Measurements from ENCODE around the gene KLHL22.
"Not testable (repeated sequence)": the region's sequence is repeated elsewhere in the genome, so short reads cannot be mapped to it uniquely, and the experiment has no call there.

Gene KLHL22

DNA sequence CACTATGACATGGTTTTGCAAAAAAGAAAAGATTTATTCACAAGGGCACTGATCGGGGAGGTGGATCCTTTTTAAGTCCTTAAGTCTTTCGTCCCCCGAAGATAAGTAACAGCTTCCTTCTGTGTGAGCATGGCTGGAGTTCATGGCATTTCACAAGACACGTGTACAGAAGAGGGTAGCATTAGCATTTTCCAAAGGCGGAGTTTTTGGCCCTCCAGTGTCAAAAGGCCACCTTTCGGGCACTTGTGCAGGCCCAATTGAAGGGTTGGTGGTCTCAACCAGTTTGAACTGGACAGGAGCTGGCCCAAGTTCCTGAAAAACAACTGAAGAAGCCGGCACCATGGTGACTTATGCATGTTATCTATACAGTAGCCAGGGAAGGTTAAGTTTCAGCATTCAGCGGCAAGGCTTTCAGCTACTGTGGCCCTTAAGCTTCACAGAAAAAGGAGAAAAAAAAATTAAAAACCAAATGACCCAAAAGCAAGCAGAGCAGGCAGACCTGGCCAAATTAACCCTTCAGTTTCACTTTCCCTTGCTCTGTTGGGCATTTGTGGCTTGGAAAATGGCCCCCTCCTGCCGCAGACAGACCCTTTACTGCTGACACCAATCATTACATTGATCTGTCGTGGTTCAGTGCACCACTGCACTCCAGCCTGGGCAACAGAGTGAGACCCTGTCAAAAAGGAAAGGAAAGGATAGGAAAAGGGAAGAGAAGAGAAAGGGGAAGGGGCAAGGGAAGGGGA, 83.0 kb downstream of the KLHL22 start:
- Histone ChIP-seq H3K79me2 (ENCODE audit: insufficient read depth, low read length) (no peaks in the 10 kb centered on the region), H2AFZ (ENCODE audit: low read length) (no peak overlapping the region), H3K27ac (ENCODE audit: low read depth, low read length, poor library complexity, severe bottlenecking) (no peak overlapping the region), H3K4me2 (ENCODE audit: low read length) (no peak overlapping the region), H3K4me1 (ENCODE audit: insufficient read depth, low read length, severe bottlenecking) (no peaks in the 10 kb centered on the region), H3K27me3 (ENCODE audit: insufficient read depth, low read length) (peaks cover 5% of the 10 kb centered on the region; the same call in 1 of the 2 replicates), H3F3A (ENCODE audit: insufficient read depth, low read length) (no peaks in the 10 kb centered on the region), H3K36me3 (ENCODE audit: insufficient read depth, low read length) (no peaks in the 10 kb centered on the region), H3K9me2 (ENCODE audit: low read depth, low read length) (no peaks in the 10 kb centered on the region), H3K9ac (ENCODE audit: low read length) (no peak overlapping the region), H3K9me3 (ENCODE audit: low read length) (no peaks in the 10 kb centered on the region), H3K4me3 (ENCODE audit: low read depth, low read length, poor library complexity, severe bottlenecking) (no peak overlapping the region), H4K20me1 (ENCODE audit: insufficient read depth, low read length) (no peaks in the 10 kb centered on the region)
- no peak for TF ChIP-seq EZH2 (IDR thresholded peaks at IDR 0.05; ENCODE audit: borderline replicate concordance, low read length)
- TF ChIP-seq, protein P1, sequence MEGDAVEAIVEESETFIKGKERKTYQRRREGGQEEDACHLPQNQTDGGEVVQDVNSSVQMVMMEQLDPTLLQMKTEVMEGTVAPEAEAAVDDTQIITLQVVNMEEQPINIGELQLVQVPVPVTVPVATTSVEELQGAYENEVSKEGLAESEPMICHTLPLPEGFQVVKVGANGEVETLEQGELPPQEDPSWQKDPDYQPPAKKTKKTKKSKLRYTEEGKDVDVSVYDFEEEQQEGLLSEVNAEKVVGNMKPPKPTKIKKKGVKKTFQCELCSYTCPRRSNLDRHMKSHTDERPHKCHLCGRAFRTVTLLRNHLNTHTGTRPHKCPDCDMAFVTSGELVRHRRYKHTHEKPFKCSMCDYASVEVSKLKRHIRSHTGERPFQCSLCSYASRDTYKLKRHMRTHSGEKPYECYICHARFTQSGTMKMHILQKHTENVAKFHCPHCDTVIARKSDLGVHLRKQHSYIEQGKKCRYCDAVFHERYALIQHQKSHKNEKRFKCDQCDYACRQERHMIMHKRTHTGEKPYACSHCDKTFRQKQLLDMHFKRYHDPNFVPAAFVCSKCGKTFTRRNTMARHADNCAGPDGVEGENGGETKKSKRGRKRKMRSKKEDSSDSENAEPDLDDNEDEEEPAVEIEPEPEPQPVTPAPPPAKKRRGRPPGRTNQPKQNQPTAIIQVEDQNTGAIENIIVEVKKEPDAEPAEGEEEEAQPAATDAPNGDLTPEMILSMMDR (IDR thresholded peaks at IDR 0.05; ENCODE audit: low read length), result no peak

DNA sequence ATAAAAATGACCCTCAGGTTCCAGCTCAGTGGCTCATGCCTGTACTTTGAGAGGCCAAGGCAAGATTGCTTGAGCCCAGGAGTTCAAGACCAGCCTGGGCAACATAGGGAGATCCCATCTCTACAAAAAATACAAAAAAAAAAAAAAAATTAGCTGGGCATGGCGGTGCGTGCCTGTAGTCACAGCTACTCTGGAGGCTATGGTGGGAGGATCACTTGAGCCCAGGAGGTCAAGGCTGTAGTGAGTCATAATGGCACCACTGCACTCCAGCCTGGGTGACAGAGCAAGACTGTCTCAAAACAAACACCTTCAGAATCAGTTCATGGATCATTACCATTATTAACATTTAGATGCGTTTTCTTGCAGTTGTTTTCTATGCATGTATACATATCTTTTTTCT, 86.2 kb downstream of the KLHL22 start:
- not testable (repeated sequence) for H3K9me2 ChIP-seq (ENCODE audit: low read depth, low read length); H3K4me2 ChIP-seq (ENCODE audit: low read length); H2AFZ ChIP-seq (ENCODE audit: low read length); H3F3A ChIP-seq (ENCODE audit: insufficient read depth, low read length); H3K36me3 ChIP-seq (ENCODE audit: insufficient read depth, low read length); H3K79me2 ChIP-seq (ENCODE audit: insufficient read depth, low read length); H3K4me3 ChIP-seq (ENCODE audit: low read depth, low read length, poor library complexity, severe bottlenecking); H3K27me3 ChIP-seq (ENCODE audit: insufficient read depth, low read length); H3K9ac ChIP-seq (ENCODE audit: low read length); H3K4me1 ChIP-seq (ENCODE audit: insufficient read depth, low read length, severe bottlenecking); H4K20me1 ChIP-seq (ENCODE audit: insufficient read depth, low read length); H3K27ac ChIP-seq (ENCODE audit: low read depth, low read length, poor library complexity, severe bottlenecking); H3K9me3 ChIP-seq (ENCODE audit: low read length)

DNA sequence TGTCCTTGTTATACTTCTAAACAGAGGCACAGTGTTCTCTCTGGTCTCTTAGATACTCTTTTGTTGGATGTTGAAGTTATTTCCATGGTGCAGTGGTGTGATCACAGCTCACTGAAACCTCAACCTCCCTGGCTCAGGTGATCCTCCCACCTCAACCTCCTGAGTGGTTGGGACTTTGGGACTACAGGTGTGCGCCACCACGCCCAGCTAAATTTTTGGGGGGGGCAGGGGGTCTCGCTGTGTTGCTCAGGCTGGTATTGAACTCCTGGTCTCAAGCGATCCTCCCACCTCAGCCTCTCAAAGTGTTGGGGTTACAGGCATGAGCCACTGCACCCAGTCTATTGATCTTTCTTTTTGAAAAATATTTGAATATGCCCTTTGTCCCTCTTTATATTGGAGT, 86.7 kb downstream of the KLHL22 start:
- Histone ChIP-seq H3K4me1 (ENCODE audit: insufficient read depth, low read length, severe bottlenecking) (no peaks in the 10 kb centered on the region), H3K36me3 (ENCODE audit: insufficient read depth, low read length) (no peaks in the 10 kb centered on the region), H2AFZ (ENCODE audit: low read length) (no peak overlapping the region), H3K4me2 (ENCODE audit: low read length) (no peak overlapping the region), H3K79me2 (ENCODE audit: insufficient read depth, low read length) (no peaks in the 10 kb centered on the region), H3F3A (ENCODE audit: insufficient read depth, low read length) (no peaks in the 10 kb centered on the region), H3K9me2 (ENCODE audit: low read depth, low read length) (no peaks in the 10 kb centered on the region), H3K9ac (ENCODE audit: low read length) (no peak overlapping the region), H4K20me1 (ENCODE audit: insufficient read depth, low read length) (no peaks in the 10 kb centered on the region), H3K27me3 (ENCODE audit: insufficient read depth, low read length) (peaks cover 5% of the 10 kb centered on the region; the same call in 1 of the 2 replicates), H3K4me3 (ENCODE audit: low read depth, low read length, poor library complexity, severe bottlenecking) (no peak overlapping the region), H3K9me3 (ENCODE audit: low read length) (no peaks in the 10 kb centered on the region), H3K27ac (ENCODE audit: low read depth, low read length, poor library complexity, severe bottlenecking) (no peak overlapping the region)
- TF ChIP-seq, protein P1 (IDR thresholded peaks at IDR 0.05; ENCODE audit: low read length), result no peak
- no peak for TF ChIP-seq EZH2 (IDR thresholded peaks at IDR 0.05; ENCODE audit: borderline replicate concordance, low read length)

DNA sequence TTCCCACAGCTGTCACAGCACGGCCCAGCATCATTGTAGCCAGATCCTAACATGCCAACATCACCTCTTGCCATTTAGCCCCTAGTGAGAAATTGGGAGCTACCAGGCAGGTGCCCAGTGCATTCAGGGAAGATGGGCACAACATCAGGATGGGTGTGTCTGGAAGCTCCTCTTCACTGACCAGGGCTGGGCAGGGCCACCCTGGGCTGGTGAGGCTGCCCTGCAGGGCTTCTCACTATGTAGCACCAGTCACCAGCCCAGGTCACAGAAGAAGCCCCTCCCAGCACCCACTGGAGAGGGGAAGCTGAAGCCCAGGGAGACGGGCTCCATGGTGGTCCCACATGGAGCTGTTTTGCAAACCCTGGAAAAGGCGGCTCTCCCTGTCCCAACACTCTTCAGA, 87.8 kb downstream of the KLHL22 start:
- H3K36me3 ChIP-seq (ENCODE audit: insufficient read depth, low read length), result no peaks in the 10 kb centered on the region
- no peaks in the 10 kb centered on the region for H3K9me2 ChIP-seq (ENCODE audit: low read depth, low read length)
- H3K4me1 ChIP-seq (ENCODE audit: insufficient read depth, low read length, severe bottlenecking), result no peaks in the 10 kb centered on the region
- no peaks in the 10 kb centered on the region for H4K20me1 ChIP-seq (ENCODE audit: insufficient read depth, low read length)
- H3K9me3 ChIP-seq (ENCODE audit: low read length), result no peaks in the 10 kb centered on the region
- H3K4me2 ChIP-seq (ENCODE audit: low read length), result no peak overlapping the region
- no peak overlapping the region for H3K27ac ChIP-seq (ENCODE audit: low read depth, low read length, poor library complexity, severe bottlenecking)
- TF ChIP-seq, protein P1 (IDR thresholded peaks at IDR 0.05; ENCODE audit: low read length), result no peak
- no peak for TF ChIP-seq EZH2 (IDR thresholded peaks at IDR 0.05; ENCODE audit: borderline replicate concordance, low read length)
- H3K4me3 ChIP-seq (ENCODE audit: low read depth, low read length, poor library complexity, severe bottlenecking), result no peak overlapping the region
- no peaks in the 10 kb centered on the region for H3F3A ChIP-seq (ENCODE audit: insufficient read depth, low read length)
- H2AFZ ChIP-seq (ENCODE audit: low read length), result no peak overlapping the region
- H3K79me2 ChIP-seq (ENCODE audit: insufficient read depth, low read length), result no peaks in the 10 kb centered on the region
- peaks cover 5% of the 10 kb centered on the region; the same call in 1 of the 2 replicates for H3K27me3 ChIP-seq (ENCODE audit: insufficient read depth, low read length)
- H3K9ac ChIP-seq (ENCODE audit: low read length), result no peak overlapping the region

All from OCI-LY1 (cell line).